Stomach (tissue), 4 donors: ENCODE measurements around the gene NDOR1.

ENCODE experiments used
- EP300 ChIP-seq: sonication (generic); formaldehyde crosslinking; IDR thresholded peaks from one replicate; pipeline ENCODE4 v1.6.1; 2017; ENCODE audit warnings: antibody characterized with exemption
- POLR2AphosphoS5 ChIP-seq, 3 donors: sonication (generic); formaldehyde crosslinking; IDR thresholded peaks; one replicate each; pipeline ENCODE4 v1.6.1; 2016; ENCODE audit warnings: antibody characterized with exemption in 3 of 3
- TF ChIP-seq, protein P1 (sequence below), 7 experiments: fragments of 450-650 bp in 4 of 7; fragments of 200-600 bp in 3 of 7; sonication (generic) in 3 of 7; IDR thresholded peaks; one replicate each; pipeline ENCODE4 v1.5.1; 2016 to 2019; ENCODE audit warnings: antibody characterized with exemption in 7 of 7, control low read depth in 2 of 7, mild to moderate bottlenecking in 1 of 7

- TF ChIP-seq, protein P1, sequence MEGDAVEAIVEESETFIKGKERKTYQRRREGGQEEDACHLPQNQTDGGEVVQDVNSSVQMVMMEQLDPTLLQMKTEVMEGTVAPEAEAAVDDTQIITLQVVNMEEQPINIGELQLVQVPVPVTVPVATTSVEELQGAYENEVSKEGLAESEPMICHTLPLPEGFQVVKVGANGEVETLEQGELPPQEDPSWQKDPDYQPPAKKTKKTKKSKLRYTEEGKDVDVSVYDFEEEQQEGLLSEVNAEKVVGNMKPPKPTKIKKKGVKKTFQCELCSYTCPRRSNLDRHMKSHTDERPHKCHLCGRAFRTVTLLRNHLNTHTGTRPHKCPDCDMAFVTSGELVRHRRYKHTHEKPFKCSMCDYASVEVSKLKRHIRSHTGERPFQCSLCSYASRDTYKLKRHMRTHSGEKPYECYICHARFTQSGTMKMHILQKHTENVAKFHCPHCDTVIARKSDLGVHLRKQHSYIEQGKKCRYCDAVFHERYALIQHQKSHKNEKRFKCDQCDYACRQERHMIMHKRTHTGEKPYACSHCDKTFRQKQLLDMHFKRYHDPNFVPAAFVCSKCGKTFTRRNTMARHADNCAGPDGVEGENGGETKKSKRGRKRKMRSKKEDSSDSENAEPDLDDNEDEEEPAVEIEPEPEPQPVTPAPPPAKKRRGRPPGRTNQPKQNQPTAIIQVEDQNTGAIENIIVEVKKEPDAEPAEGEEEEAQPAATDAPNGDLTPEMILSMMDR (IDR thresholded peaks at IDR 0.05) = no peak
- peak in 2 of 3 donors; percentile 91 to 96 for TF ChIP-seq POLR2AphosphoS5 (IDR thresholded peaks at IDR 0.05)
- TF ChIP-seq EP300 = no peak
Observed at GRCh38 chr9:137217276-137218211, 12.0 kb downstream of the NDOR1 start.
